Pons (tissue), 1 donor: ENCODE measurements around the gene SRPRB.
A peak's percentile ranks its signal among the peaks of the same experiment; 100 is the strongest.

ENCODE experiments used
- DNase-seq: peaks from one replicate; pipeline ENCODE4 v3.0.0-alpha.2; 2016; ENCODE audit warnings: low spot score

The SRPRB gene, protein sequence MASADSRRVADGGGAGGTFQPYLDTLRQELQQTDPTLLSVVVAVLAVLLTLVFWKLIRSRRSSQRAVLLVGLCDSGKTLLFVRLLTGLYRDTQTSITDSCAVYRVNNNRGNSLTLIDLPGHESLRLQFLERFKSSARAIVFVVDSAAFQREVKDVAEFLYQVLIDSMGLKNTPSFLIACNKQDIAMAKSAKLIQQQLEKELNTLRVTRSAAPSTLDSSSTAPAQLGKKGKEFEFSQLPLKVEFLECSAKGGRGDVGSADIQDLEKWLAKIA

DNA sequence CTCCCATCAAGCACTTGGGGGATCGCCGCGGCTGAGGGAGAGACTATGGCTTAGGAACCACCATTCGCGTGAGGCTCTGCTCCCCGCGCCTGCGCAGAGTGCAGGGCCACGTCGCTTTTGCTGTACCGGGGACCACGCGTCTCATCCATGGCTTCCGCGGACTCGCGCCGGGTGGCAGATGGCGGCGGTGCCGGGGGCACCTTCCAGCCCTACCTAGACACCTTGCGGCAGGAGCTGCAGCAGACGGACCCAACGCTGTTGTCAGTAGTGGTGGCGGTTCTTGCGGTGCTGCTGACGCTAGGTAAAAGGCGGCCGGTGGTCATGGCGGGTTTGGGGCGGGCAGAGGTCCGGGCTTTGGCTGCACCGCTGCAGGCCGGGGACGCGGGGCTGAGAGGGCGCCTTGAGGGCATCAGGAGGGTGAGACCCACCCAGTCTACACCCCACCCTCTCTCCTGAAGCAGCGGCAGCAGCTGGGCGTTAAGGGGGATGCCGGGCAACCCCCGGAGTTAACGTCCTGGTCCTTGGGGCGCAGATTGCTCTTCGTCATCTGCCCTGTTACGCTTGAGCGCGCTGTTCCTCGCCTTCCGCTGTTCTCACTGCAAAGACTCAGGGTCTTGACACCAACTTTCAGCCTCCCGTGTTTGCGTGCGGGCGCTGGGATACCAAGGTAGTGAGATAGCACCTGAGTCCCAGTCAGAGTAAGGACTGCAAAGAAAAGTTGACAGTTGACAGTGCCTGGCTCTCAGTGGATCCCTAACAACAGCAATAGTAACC lies at the start of gene SRPRB:
Gene SRPRB, plus strand, starts transcription at position 114 of the 774 bp plus-strand sequence. Its CDS starts 34 bp downstream, at position 148.
- peak; percentile 96 for DNase-seq

DNA sequence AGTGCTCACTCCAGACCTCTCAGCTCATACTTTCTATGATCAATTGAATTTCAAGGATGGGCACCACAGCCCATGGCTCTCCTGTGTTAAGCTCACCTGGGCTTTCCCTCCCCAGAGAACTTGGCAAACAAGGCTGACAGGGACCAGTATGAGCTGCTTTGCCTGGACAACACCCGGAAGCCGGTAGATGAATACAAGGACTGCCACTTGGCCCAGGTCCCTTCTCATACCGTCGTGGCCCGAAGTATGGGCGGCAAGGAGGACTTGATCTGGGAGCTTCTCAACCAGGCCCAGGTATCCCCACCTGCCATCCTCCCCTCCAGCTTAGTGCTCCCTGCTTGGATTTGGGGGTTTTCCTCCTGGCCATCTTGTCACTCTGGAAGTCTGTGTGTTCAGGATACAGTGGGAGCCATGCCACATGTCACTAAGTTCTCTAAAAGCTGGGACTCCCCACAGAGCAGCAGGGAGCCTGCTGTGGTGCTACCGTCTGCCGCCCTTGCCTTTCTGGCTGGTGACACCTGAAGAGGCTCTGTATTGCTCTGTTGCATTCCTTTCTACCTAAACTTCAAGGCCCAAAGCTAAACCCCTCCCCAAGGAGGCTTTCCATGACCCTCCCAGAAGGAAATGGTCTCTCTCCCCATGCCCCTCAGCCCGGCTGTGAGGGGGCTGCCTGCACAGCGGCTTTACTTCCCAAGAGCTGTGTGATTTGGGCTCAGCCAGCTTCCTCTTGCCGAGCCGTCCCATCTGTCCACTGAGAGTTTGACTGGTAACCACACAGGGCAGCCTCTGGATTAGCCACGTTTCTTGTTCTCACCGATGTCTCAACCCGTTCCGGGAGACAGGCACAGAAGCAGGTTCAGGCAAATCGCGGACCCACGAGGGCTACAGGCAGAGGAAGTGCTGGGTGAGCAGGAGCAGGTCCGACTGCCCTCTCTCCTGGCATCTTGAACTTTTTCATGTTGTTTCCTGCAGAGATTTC lies 48.6 kb upstream of the SRPRB start:
- DNase-seq = no peak

GRCh38 chr3:133757701-133758567 lies 47.7 kb upstream of the SRPRB start:
- DNase-seq = no peak

- no peak for DNase-seq
Observed at GRCh38 chr3:133758568-133758928, 47.1 kb upstream of the SRPRB start.

- DNase-seq = no peak
Observed at GRCh38 chr3:133758964-133759739, 46.5 kb upstream of the SRPRB start.

- DNase-seq = no peak
Observed at GRCh38 chr3:133759740-133760305, 45.8 kb upstream of the SRPRB start.

- no peak for DNase-seq
Observed at GRCh38 chr3:133760916-133761315, 44.7 kb upstream of the SRPRB start.

DNA sequence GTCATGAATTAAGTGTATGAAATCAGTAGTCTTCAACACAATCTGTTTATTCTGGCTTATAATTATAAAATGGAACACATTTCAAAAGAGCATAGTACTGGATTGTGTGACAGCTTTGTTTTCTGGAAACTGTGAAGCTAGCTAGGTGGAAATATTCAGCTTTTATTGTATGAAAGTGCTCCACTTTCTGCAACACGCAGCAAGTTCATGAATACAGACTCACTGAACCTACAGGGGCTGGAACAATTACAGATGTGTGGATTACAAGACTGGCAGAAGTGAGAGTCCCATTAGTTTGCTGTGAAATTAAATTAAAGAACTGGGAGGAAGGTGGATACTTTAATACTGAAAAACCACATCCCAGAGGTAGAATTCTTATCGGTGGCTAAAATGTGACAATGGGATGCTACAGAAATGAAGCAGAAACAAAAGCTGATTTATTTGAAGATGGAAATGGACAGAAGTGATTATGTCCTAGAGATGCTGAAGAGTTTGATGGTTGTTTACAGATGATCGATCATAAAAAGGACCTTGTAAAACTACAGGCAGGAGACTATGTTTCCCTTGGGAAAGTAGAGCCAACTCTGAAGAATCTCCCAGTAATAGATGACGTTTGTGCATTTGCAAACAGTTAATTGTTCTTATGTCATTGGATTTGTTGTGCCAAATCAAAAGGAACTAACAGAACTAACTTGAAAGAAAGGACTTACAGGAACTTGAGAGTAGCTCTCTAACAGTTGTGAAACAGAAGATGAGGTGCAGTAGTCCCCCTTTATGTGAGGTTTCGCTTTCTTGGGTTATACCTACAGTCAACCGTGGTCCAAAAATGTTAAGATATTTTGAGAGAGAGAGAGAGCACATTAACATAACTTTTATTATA lies 43.8 kb upstream of the SRPRB start:
- DNase-seq = no peak

DNA sequence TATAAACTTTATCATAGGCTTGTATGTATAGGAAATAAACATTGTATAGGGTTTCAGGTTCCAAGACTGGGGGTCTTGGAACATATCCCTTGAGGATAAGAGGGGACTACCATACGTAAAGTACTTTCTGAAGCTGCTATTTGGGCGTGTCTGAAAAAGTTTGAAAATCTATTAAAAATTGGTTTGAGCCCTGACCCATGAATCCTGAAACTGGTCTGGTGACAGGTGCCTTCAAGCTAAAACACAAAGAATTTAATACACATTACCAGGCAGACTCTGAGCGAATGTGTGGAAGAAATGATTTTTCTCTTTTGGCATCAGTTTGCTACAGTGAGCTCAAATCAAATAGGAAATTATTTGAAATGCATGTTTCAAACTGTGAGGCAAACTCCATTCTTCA lies 43.1 kb upstream of the SRPRB start:
- no peak for DNase-seq

GRCh38 chr3:133763797-133764683 lies 41.6 kb upstream of the SRPRB start:
- no peak for DNase-seq

DNA sequence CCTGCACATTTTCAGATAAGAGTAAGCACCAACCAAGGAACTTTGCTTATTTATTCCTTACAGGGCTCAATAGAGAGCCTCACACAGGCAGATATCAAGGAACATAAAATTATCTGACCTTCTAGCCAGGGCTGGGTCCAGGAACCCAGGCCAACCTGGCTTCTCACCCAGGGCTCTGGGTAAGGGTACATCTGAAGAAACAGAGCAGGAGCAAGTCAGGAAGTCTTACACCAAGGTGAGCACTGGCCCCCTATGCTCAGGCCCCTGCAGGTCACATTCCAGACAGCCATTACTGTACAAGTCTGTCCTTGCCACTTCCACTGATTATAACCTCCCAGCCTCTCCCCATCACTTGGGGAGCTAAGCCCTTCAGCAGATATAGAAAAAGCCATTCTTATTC lies 40.4 kb upstream of the SRPRB start:
- no peak for DNase-seq

- DNase-seq = no peak
Observed at GRCh38 chr3:133767607-133768006, 38.0 kb upstream of the SRPRB start.

GRCh38 chr3:133769536-133769935 lies 36.1 kb upstream of the SRPRB start:
- DNase-seq = no peak

DNA sequence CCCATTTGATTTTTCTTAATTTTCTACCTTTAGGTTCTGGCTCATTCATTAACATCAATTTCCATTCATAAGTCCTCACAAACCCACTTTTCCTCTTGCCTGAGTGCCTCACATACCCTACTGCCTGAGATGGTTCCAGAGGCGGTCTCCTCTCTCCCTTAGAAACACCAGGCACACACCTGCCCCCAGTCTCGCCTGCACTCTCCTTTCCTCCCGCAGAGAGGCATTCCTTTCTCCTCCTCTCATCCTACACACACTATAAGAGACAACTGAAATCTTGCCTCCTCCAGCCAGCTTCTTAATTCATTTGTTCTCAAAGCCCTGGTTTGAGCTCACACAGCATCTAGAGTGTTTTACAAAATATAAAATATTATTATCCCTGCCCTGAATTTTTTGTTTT lies 31.9 kb upstream of the SRPRB start:
- DNase-seq = no peak

- DNase-seq = no peak
Observed at GRCh38 chr3:133775309-133775708, 30.3 kb upstream of the SRPRB start.

- DNase-seq = no peak
Observed at GRCh38 chr3:133775835-133776234, 29.8 kb upstream of the SRPRB start.

DNA sequence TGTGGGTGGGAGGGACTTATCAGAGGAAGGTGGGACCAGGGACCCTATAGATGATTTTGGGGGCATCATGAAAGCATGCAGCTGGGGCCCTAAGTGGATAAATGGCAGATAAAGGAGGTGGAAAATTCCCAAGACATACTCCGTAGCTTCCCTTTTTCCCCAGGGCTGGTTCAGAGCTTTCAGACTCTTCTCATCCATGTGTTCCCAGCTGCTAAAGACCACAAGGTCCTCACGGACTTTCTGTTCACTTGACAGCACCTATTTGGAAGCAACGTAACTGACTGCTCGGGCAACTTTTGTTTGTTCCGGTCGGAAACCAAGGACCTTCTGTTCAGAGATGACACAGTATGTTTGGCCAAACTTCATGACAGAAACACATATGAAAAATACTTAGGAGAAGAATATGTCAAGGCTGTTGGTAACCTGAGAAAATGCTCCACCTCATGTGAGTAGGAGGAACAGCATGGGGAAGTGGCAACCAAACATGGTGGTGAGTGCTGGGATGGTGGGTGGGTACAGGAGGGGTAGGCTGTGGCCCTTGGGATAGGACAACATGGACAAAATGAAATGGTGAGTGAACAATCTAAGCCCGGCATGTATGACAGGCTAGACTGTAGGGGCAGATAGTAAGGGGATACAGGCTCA lies 28.7 kb upstream of the SRPRB start:
- no peak for DNase-seq
